GM19238 (cell line): ENCODE measurements around the gene ENTPD8.
"Not testable (repeated sequence)": the region's sequence is repeated elsewhere in the genome, so short reads cannot be mapped to it uniquely, and the experiment has no call there.

ENCODE experiments used
- DNase-seq: peaks from one replicate; pipeline ENCODE4 v3.0.0; 2011; ENCODE audit warnings: low spot score; ENCODE audit not compliant: insufficient read length

Gene ENTPD8

GRCh38 chr9:137396227-137396626, 44.9 kb downstream of the ENTPD8 start:
- DNase-seq: no peak

DNA sequence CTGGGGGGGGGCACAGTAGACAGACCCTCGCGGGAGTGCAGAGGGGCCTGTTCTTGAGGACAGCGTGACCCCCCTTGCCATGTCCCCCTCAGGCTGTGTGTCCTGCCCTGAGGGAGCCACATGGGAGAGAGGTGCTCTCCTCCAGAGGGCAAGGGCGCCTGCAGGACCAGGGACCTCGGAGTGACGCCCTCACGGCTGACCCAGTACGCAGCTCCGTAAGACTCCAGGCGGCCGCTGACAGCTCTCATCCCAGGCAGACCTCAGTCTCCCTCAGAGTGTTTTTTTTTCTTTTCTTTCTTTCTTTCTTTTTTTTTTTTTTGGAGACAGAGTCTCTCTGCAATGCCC, 45.5 kb downstream of the ENTPD8 start:
- DNase-seq: no peak

DNA sequence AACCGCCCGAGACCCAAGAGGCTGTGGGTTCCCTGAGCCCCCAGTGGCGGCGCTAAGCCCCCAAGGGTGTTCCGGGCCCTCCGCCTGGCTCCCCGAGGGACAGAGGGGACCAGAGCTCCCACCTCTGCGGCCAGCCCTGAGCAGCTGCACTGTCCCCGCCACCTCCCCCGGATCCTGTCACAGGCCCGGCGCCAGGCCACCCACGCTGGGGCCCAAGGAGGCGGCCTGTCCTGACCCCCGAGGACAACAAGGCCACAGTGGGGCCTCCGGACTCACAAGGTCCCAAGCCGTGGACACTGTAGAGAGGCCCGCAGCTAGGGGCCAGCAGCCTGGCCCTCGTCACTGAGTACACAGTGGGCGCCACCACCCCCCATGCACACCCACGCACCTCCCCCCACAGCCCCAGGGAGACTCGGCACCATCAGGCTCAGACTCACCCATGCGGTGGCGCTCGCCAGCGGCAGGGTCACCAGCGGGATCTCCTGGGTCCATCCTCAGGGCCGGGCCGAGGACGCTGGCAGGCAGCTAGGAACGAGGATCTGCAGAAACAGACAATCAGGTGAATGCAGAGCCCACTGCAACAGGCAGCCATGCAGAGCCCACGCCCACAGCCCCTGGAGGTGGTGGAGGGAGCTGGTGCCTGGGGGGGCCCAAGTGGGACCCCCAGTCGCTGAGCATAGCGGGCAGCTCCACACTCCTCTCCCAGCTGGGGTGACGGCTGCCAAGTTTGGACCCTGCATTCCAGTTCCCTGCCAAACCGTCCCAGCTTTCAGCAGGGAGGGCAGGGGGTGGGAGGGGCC, 46.1 kb downstream of the ENTPD8 start:
- DNase-seq: no peak

GRCh38 chr9:137393176-137394150, 47.7 kb downstream of the ENTPD8 start:
- DNase-seq: no peak

- DNase-seq: no peak
Measured at GRCh38 chr9:137392232-137393007, 48.7 kb downstream of the ENTPD8 start.

- no peak for DNase-seq
Measured at GRCh38 chr9:137391411-137391754, 49.8 kb downstream of the ENTPD8 start.

- DNase-seq: no peak
Measured at GRCh38 chr9:137390553-137391410, 50.4 kb downstream of the ENTPD8 start.

GRCh38 chr9:137389428-137389746, 51.8 kb downstream of the ENTPD8 start:
- no peak for DNase-seq

- DNase-seq: no peak
Measured at GRCh38 chr9:137388589-137389427, 52.3 kb downstream of the ENTPD8 start.

DNA sequence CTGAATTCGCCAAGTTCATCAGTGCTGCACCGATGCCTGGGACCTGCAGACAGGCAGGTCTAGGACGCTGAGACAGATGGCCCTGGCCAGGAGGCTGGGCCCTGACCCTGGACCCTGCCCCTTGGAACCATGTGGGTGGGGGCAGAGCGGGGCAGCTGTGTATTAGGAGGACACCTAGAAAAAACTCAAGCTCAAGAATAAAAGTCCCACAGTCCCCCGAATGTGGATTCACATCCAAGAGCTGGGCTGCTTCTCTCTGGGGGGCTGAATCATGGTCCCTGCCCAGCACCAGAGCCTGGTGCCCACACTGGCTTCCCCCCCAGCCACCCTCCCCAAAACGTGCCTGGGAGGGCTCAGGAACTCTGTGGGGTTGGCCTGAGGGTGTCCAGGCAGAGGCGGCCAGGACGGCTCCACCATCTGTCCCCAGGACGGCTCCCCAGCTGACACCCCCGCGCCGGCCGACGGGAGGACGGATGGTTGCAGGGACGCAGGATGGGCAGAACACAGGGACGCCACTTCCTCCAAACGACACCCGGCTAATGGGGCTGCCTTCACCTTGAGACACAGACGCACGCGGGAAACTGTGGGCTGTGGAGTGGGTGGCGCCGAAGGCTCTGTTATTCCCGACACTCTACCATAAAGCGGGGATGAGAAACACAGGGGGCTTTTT, 53.1 kb downstream of the ENTPD8 start:
- DNase-seq: no peak

DNA sequence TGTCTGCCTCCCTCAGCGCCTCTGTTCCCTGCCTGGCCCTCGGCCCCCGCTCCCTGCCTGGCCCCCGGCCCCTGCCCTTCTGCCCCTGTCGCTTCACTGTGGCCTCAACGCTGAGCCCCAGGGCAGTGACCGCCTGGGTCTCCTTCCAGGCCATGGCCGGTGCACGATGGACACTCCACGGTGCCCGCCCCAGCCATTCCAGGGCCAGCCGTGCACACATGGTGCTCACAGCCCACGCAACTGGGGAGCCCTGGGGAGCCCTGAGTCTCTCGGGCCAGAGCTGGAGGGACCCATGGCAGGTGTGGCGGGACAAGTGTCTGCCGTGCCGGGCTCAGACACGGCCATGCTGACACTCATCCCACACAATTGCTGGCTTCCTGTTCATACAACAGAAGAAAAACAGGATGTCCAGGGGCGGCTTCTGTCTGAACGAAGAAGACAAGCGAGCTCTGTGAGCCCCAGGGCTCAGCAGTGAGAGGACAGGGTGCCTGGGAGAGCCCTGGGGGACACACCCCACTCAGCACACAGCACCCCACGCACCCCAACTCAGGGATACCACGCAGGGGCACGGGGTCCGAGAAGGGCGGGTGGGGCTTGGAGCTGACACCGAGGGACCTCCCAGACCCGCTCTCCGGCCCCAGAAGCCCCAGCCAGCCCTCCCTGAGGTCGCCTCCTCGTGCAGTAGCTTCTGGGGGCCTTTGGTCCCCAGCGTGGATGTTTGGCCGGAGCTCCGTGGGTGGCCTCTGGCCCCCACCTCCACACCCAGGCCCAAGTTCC, 53.9 kb downstream of the ENTPD8 start:
- DNase-seq: no peak

DNA sequence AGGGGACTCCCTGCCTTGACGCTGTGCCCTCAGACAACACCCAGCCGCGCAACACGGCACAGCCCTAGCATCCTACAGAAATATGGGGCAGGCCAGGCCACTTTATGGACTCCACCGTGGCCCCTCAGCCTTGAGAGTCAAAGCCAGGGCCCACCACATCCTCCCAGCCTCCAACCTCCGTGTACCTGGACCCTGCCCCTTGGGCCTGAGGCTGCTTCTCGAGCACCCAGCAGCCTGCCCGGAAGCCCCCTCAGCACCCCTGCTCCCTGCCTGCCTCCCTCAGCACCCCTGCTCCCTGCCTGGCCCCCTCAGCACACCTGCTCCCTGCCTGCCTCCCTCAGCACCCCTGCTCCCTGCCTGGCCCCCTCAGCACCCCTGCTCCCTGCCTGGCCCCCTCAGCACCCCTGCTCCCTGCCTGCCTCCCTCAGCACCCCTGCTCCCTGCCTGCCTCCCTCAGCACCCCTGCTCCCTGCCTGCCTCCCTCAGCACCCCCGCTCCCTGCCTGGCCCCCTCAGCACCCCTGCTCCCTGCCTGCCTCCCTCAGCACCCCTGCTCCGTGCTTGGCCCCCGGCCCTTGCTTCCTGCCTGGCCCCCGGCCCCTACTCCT, 54.5 kb downstream of the ENTPD8 start:
- not testable (repeated sequence) for DNase-seq

- no peak for DNase-seq
Measured at GRCh38 chr9:137385061-137385655, 56.0 kb downstream of the ENTPD8 start.
